GM12864 (cell line): Measurements from ENCODE around the gene GALNTL6.
"Not testable (repeated sequence)": the region's sequence is repeated elsewhere in the genome, so short reads cannot be mapped to it uniquely, and the experiment has no call there.

ENCODE experiments used
- DNase-seq: peaks from one replicate; pipeline ENCODE4 v3.0.0-alpha.2; 2011; ENCODE audit warnings: low read depth
- H3K4me3 ChIP-seq: 2 replicates; pipeline ENCODE4 v1.5.1; 2011; ENCODE audit warnings: mild to moderate bottlenecking, low read depth, low read length, control low read depth
- CTCF ChIP-seq: IDR thresholded peaks from 2 replicates; pipeline ENCODE4 v1.5.1; 2011; ENCODE audit warnings: low read depth, mild to moderate bottlenecking, moderate library complexity, low read length, control low read depth, inconsistent platforms; ENCODE audit errors: missing control alignments

GALNTL6 gene

GRCh38 chr4:172951679-172952451 is 1138.7 kb downstream of the GALNTL6 start:
- no peak overlapping the region for H3K4me3 ChIP-seq
- no peak for TF ChIP-seq CTCF
- DNase-seq = no peak

GRCh38 chr4:172953896-172954568 is 1140.8 kb downstream of the GALNTL6 start:
- no peak for TF ChIP-seq CTCF
- DNase-seq = no peak
- no peak overlapping the region for H3K4me3 ChIP-seq

GRCh38 chr4:172956340-172956739 is 1143.1 kb downstream of the GALNTL6 start:
- H3K4me3 ChIP-seq, DNase-seq: not testable (repeated sequence)

GRCh38 chr4:172957216-172957615 is 1144.0 kb downstream of the GALNTL6 start:
- DNase-seq = no peak
- no peak overlapping the region for H3K4me3 ChIP-seq
- no peak for TF ChIP-seq CTCF

- no peak for TF ChIP-seq CTCF
- H3K4me3 ChIP-seq = no peak overlapping the region
- no peak for DNase-seq
These were observed 1149.6 kb downstream of the GALNTL6 start for GRCh38 chr4:172962564-172963353.

GRCh38 chr4:172963498-172964294 is 1150.5 kb downstream of the GALNTL6 start:
- H3K4me3 ChIP-seq = no peak overlapping the region
- DNase-seq = no peak
- TF ChIP-seq CTCF = no peak

- not testable (repeated sequence) for DNase-seq
These were observed 1157.0 kb downstream of the GALNTL6 start for GRCh38 chr4:172970189-172970588.

More at GRCh38 chr4:172970189-172970588, 1157.0 kb downstream of the GALNTL6 start:
- H3K4me3 ChIP-seq = not testable (repeated sequence)
